ENCODE results near the gene TCP11X1.
"Not testable (repeated sequence)": the region's sequence is repeated elsewhere in the genome, so short reads cannot be mapped to it uniquely, and the experiment has no call there.

DNA sequence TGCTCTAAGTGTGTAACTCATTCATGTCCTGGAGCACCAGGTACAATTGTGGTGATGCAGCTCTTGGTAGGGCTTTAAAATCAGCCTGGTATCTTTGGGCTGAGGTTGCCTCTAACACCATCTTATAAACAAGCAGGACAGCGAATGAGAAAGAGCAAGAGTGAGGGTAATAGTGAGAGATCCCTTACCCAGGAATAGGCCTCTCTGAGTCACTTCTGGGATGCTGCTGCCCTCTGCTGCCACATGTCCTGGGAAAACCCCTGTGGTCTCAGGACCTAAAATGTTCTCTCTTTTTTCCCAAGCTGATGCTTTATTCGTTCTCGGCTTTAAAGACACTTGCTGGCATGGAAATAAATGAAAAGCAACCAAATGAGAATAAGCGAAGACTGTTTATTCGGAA, 7.2 kb upstream of the TCP11X1 start:
- not testable (repeated sequence) for TF ChIP-seq CTCF (IDR thresholded peaks at IDR 0.05 in 4 of 5, conservative IDR thresholded peaks at IDR 0.05 in 1 of 5); POLR2A (IDR thresholded peaks at IDR 0.05)
